Hematopoietic multipotent progenitor cell treated with erythropoietin and hydrocortisone succinate and interleukin-3 and kit ligand, for 6 days (in vitro differentiated cells): ENCODE data around the gene ARID1B.
"Not testable (repeated sequence)": the region's sequence is repeated elsewhere in the genome, so short reads cannot be mapped to it uniquely, and the experiment has no call there.

Experiments
- DNase-seq: peaks from one replicate; pipeline ENCODE4 v3.0.0-alpha.2; 2015

The ARID1B gene

GRCh38 chr6:157034436-157035230 lies 257.5 kb downstream of the ARID1B start:
- peak; percentile 81 for DNase-seq

GRCh38 chr6:157035546-157035945 lies 258.4 kb downstream of the ARID1B start:
- no peak for DNase-seq

- peak; percentile 48 for DNase-seq
Observed at GRCh38 chr6:157036245-157036711, 259.1 kb downstream of the ARID1B start.

- DNase-seq, result no peak
Observed at GRCh38 chr6:157037165-157037564, 260.0 kb downstream of the ARID1B start.

GRCh38 chr6:157038610-157039009 lies 261.4 kb downstream of the ARID1B start:
- DNase-seq, result no peak

- not testable (repeated sequence) for DNase-seq
Observed at GRCh38 chr6:157039639-157040038, 262.5 kb downstream of the ARID1B start.

GRCh38 chr6:157040191-157040590 lies 263.0 kb downstream of the ARID1B start:
- DNase-seq, result no peak

GRCh38 chr6:157045831-157046454 lies 268.8 kb downstream of the ARID1B start:
- DNase-seq, result no peak

GRCh38 chr6:157046776-157047175 lies 269.6 kb downstream of the ARID1B start:
- DNase-seq, result no peak

- no peak for DNase-seq
Observed at GRCh38 chr6:157047328-157047727, 270.1 kb downstream of the ARID1B start.

- no peak for DNase-seq
Observed at GRCh38 chr6:157047951-157048350, 270.8 kb downstream of the ARID1B start.

- no peak for DNase-seq
Observed at GRCh38 chr6:157049133-157049532, 272.0 kb downstream of the ARID1B start.

- DNase-seq, result no peak
Observed at GRCh38 chr6:157050537-157051265, 273.5 kb downstream of the ARID1B start.

GRCh38 chr6:157054531-157054979 lies 277.4 kb downstream of the ARID1B start:
- peak; percentile 49 for DNase-seq

GRCh38 chr6:157055863-157056262 lies 278.7 kb downstream of the ARID1B start:
- no peak for DNase-seq

GRCh38 chr6:157056275-157056674 lies 279.1 kb downstream of the ARID1B start:
- no peak for DNase-seq

- no peak for DNase-seq
Observed at GRCh38 chr6:157058574-157058973, 281.4 kb downstream of the ARID1B start.

GRCh38 chr6:157059781-157060180 lies 282.6 kb downstream of the ARID1B start:
- DNase-seq, result peak; percentile 30

- no peak for DNase-seq
Observed at GRCh38 chr6:157060440-157060952, 283.3 kb downstream of the ARID1B start.

GRCh38 chr6:157061770-157062594 lies 284.8 kb downstream of the ARID1B start:
- DNase-seq, result peak; percentile 57

GRCh38 chr6:157063176-157063905 lies 286.2 kb downstream of the ARID1B start:
- DNase-seq, result peak; percentile 43

GRCh38 chr6:157063923-157064322 lies 286.7 kb downstream of the ARID1B start:
- DNase-seq, result no peak
